Astrocyte (in vitro differentiated cells and primary cell): ENCODE measurements around the gene LYG1.

ENCODE experiments used
- EZH2 ChIP-seq: IDR thresholded peaks from 2 replicates; pipeline ENCODE4 v1.6.1; 2012; ENCODE audit warnings: mild to moderate bottlenecking, low read length, inconsistent platforms; ENCODE audit not compliant: insufficient read depth
- TF ChIP-seq, protein P1 (sequence below): IDR thresholded peaks from 2 replicates; pipeline ENCODE4 v1.5.1; 2011; ENCODE audit warnings: low read depth, mild to moderate bottlenecking, inconsistent platforms, low read length, moderate library complexity; ENCODE audit not compliant: insufficient read depth

GRCh38 chr2:99346218-99346617 is 45.2 kb upstream of the LYG1 start:
- TF ChIP-seq, protein P1, sequence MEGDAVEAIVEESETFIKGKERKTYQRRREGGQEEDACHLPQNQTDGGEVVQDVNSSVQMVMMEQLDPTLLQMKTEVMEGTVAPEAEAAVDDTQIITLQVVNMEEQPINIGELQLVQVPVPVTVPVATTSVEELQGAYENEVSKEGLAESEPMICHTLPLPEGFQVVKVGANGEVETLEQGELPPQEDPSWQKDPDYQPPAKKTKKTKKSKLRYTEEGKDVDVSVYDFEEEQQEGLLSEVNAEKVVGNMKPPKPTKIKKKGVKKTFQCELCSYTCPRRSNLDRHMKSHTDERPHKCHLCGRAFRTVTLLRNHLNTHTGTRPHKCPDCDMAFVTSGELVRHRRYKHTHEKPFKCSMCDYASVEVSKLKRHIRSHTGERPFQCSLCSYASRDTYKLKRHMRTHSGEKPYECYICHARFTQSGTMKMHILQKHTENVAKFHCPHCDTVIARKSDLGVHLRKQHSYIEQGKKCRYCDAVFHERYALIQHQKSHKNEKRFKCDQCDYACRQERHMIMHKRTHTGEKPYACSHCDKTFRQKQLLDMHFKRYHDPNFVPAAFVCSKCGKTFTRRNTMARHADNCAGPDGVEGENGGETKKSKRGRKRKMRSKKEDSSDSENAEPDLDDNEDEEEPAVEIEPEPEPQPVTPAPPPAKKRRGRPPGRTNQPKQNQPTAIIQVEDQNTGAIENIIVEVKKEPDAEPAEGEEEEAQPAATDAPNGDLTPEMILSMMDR: no peak
- TF ChIP-seq EZH2: no peak
